ENCODE measurements around the gene MAN2A2. TPM values are rescaled to one million over a fixed set of nuclear protein-coding genes. Genes with fewer than 3 reads are reported as not detected.

MAN2A2 gene
- total and polyA plus RNA-seq, 2 of the 8 experiments (the other 6 are each of a cell fraction or from before 2014, with no cell fraction given) = 23.1 to 29.7 TPM

- TF ChIP-seq TEAD4 (IDR thresholded peaks at IDR 0.05; ENCODE audit: low read depth, low read length) (no peak), SIN3A (conservative IDR thresholded peaks at IDR 0.05 in 1 of 2, IDR thresholded peaks at IDR 0.05 in 1 of 2; ENCODE audit: low read depth in 1 of 2, low read length in 2 of 2) (0 out of 4 replicates have a peak, but pooled peaks have one; percentile 12 to 55), ASH2L (IDR thresholded peaks at IDR 0.05; ENCODE audit: low read length) (peak; percentile 29), CREB1 (IDR thresholded peaks at IDR 0.05) (no peak; the same call in 1 of the 2 replicates), RNF2 (IDR thresholded peaks at IDR 0.05; ENCODE audit: borderline replicate concordance, low read depth, low read length, missing control alignments, poor library complexity, severe bottlenecking) (no peak), SIX5 (IDR thresholded peaks at IDR 0.05; ENCODE audit: low read depth, low read length) (no peak), KDM1A (IDR thresholded peaks at IDR 0.05; ENCODE audit: borderline replicate concordance, low read length) (no peak), RXRA (IDR thresholded peaks at IDR 0.05; ENCODE audit: insufficient read depth, low read depth, low read length) (no peak), YY1 (IDR thresholded peaks at IDR 0.05; ENCODE audit: low read depth, low read length) (peak; percentile 91), SP4 (IDR thresholded peaks at IDR 0.05; ENCODE audit: low read length) (no peak), CBX8 (IDR thresholded peaks at IDR 0.05; ENCODE audit: borderline replicate concordance, low read depth, low read length) (no peak), MAFK (IDR thresholded peaks at IDR 0.05; ENCODE audit: low read depth, low read length) (no peak), CTBP2 (IDR thresholded peaks at IDR 0.05; ENCODE audit: borderline replicate concordance, insufficient read depth, insufficient read length, low read length) (no peak), TBP (IDR thresholded peaks at IDR 0.05; ENCODE audit: low read depth, low read length) (0 out of 2 replicates have a peak, but pooled peaks have one; percentile 52), HDAC6 (IDR thresholded peaks at IDR 0.05; ENCODE audit: low read depth, low read length) (no peak), EP300 (IDR thresholded peaks at IDR 0.05; ENCODE audit: borderline replicate concordance in 1 of 2, low read depth in 2 of 2, low read length in 2 of 2) (0 out of 3 replicates have a peak, but pooled peaks of 1 of the 2 experiments have one; percentile 31), MAX (IDR thresholded peaks at IDR 0.05) (peak; percentile 61)
These were observed 53.4 kb downstream of the MAN2A2 start (continued) for GRCh38 chr15:90956274-90957030.
